H9 (cell line): Measurements from ENCODE around the gene COQ8B. TPM values are rescaled to one million over a fixed set of nuclear protein-coding genes. Genes with fewer than 3 reads are reported as not detected.

Source experiments
- DNase-seq: peaks from one replicate; pipeline ENCODE4 v3.0.0-alpha.2; 2017
- H2AFZ ChIP-seq: one replicate; pipeline ENCODE4 v1.6.1; 2013; ENCODE audit warnings: mild to moderate bottlenecking, low read length, control low read depth, moderate library complexity
- H2AK5ac ChIP-seq: 2 replicates; pipeline ENCODE4 v1.6.1; 2013; ENCODE audit warnings: low read length, control low read depth, mixed read lengths; ENCODE audit not compliant: insufficient read length
- H2BK120ac ChIP-seq: one replicate; pipeline ENCODE4 v1.6.1; 2013; ENCODE audit warnings: low read depth, mild to moderate bottlenecking, low read length, control low read depth, inconsistent platforms; ENCODE audit not compliant: poor library complexity, severe bottlenecking
- H2BK12ac ChIP-seq: 2 replicates; pipeline ENCODE4 v1.6.1; 2013; ENCODE audit warnings: low read length, control low read depth, mixed read lengths, low read depth; ENCODE audit not compliant: insufficient read length
- H2BK15ac ChIP-seq: 2 replicates; pipeline ENCODE4 v1.6.1; 2013; ENCODE audit warnings: low read depth, low read length, control low read depth
- H2BK20ac ChIP-seq: one replicate; pipeline ENCODE4 v1.6.1; 2013; ENCODE audit warnings: low read depth, mild to moderate bottlenecking, low read length, control low read depth, inconsistent platforms; ENCODE audit not compliant: poor library complexity, severe bottlenecking
- H2BK5ac ChIP-seq: 2 replicates; pipeline ENCODE4 v1.6.1; 2013; ENCODE audit warnings: low read length, control low read depth, mixed read lengths; ENCODE audit not compliant: insufficient read length
- H3K14ac ChIP-seq: 2 replicates; pipeline ENCODE4 v1.6.1; 2013; ENCODE audit warnings: low read length, control low read depth; ENCODE audit not compliant: insufficient read depth
- H3K18ac ChIP-seq: 2 replicates; pipeline ENCODE4 v1.6.1; 2013; ENCODE audit warnings: low read depth, mild to moderate bottlenecking, mixed read lengths, low read length, control low read depth; ENCODE audit not compliant: insufficient read length
- H3K23ac ChIP-seq: 2 replicates; pipeline ENCODE4 v1.6.1; 2013; ENCODE audit warnings: low read length, control low read depth, mixed read lengths, low read depth; ENCODE audit not compliant: insufficient read length
- H3K23me2 ChIP-seq: 2 replicates; pipeline ENCODE4 v1.6.1; 2013; ENCODE audit warnings: low read depth, mild to moderate bottlenecking, mixed read lengths, low read length, control low read depth; ENCODE audit not compliant: insufficient read length, poor library complexity, severe bottlenecking
- H3K27ac ChIP-seq: 2 replicates; pipeline ENCODE4 v1.5.1; 2013; ENCODE audit warnings: low read length, control low read depth, mixed read lengths, low read depth; ENCODE audit not compliant: insufficient read length
- H3K27me3 ChIP-seq: 2 replicates; pipeline ENCODE4 v1.6.1; 2013; ENCODE audit warnings: low read length, control low read depth, inconsistent platforms; ENCODE audit not compliant: insufficient read depth
- H3K4ac ChIP-seq: 2 replicates; pipeline ENCODE4 v1.6.1; 2013; ENCODE audit warnings: low read depth, mild to moderate bottlenecking, control low read depth, inconsistent platforms, low read length, moderate library complexity
- H3K4me1 ChIP-seq: 2 replicates; pipeline ENCODE4 v1.6.1; 2013; ENCODE audit warnings: low read length, control low read depth, inconsistent platforms; ENCODE audit not compliant: insufficient read depth
- H3K4me2 ChIP-seq: 2 replicates; pipeline ENCODE4 v1.6.1; 2013; ENCODE audit warnings: low read length, control low read depth, mixed read lengths; ENCODE audit not compliant: insufficient read length, insufficient read depth
- H3K56ac ChIP-seq: 2 replicates; pipeline ENCODE4 v1.6.1; 2013; ENCODE audit warnings: low read depth, mild to moderate bottlenecking, mixed read lengths, low read length, control low read depth; ENCODE audit not compliant: insufficient read length
- H3K79me1 ChIP-seq: 2 replicates; pipeline ENCODE4 v1.6.1; 2013; ENCODE audit warnings: low read depth, mild to moderate bottlenecking, moderate library complexity, low read length, control low read depth, inconsistent platforms; ENCODE audit not compliant: insufficient read depth, poor library complexity, severe bottlenecking
- H3K79me2 ChIP-seq: 2 replicates; pipeline ENCODE4 v1.6.1; 2013; ENCODE audit warnings: low read length, control low read depth, inconsistent platforms; ENCODE audit not compliant: insufficient read depth
- H3K9ac ChIP-seq: 2 replicates; pipeline ENCODE4 v1.6.1; 2013; ENCODE audit warnings: low read length, control low read depth, mixed read lengths; ENCODE audit not compliant: insufficient read length; ENCODE audit errors: extremely low read depth
- H3K9me3 ChIP-seq: one replicate; pipeline ENCODE4 v1.6.1; 2013; ENCODE audit warnings: low read depth, low read length, inconsistent platforms; ENCODE audit not compliant: control insufficient read depth
- H3T11ph ChIP-seq: one replicate; pipeline ENCODE4 v1.6.1; 2013; ENCODE audit warnings: mild to moderate bottlenecking, low read length, control low read depth, inconsistent platforms
- H4K20me1 ChIP-seq: one replicate; pipeline ENCODE4 v1.6.1; 2013; ENCODE audit not compliant: control insufficient read depth, insufficient read length, insufficient read depth
- H4K5ac ChIP-seq: 2 replicates; pipeline ENCODE4 v1.6.1; 2013; ENCODE audit warnings: low read depth, mild to moderate bottlenecking, mixed read lengths, low read length, control low read depth; ENCODE audit not compliant: insufficient read length
- H4K8ac ChIP-seq: replicated peaks from 2 replicates; pipeline ENCODE4 v1.6.1; 2013; ENCODE audit warnings: low read length, control low read depth, mixed read lengths, low read depth; ENCODE audit not compliant: insufficient read length
- H4K91ac ChIP-seq: 2 replicates; pipeline ENCODE4 v1.6.1; 2013; ENCODE audit warnings: low read depth, mild to moderate bottlenecking, moderate library complexity, mixed read lengths, low read length, control low read depth; ENCODE audit not compliant: insufficient read length
- H3K27ac Mint-ChIP-seq, 3 experiments: 2 replicates in 2 of 3; 3 replicates in 1 of 3; pipeline ENCODE4 v1.8.0; 2020 to 2021; ENCODE audit warnings: mixed read lengths in 3 of 3, mild to moderate bottlenecking in 1 of 3, moderate library complexity in 1 of 3
- H3K27me3 Mint-ChIP-seq: 2 replicates; pipeline ENCODE4 v1.8.0; 2021; ENCODE audit warnings: low read depth, mild to moderate bottlenecking, moderate library complexity, mixed read lengths
- H3K36me3 Mint-ChIP-seq, 3 experiments: 2 replicates in 2 of 3; 3 replicates in 1 of 3; pipeline ENCODE4 v1.8.0; 2020 to 2021; ENCODE audit warnings: low read depth in 3 of 3, mixed read lengths in 3 of 3; ENCODE audit not compliant: insufficient read depth in 1 of 3
- H3K4me1 Mint-ChIP-seq, 2 experiments: 2 replicates each; pipeline ENCODE4 v1.8.0; 2020; ENCODE audit warnings: mixed read lengths in 2 of 2
- H3K4me3 Mint-ChIP-seq, 2 experiments: 2 replicates in 1 of 2; 3 replicates in 1 of 2; pipeline ENCODE4 v1.8.0; 2020 to 2021; ENCODE audit warnings: mild to moderate bottlenecking in 2 of 2, mixed read lengths in 2 of 2, moderate library complexity in 1 of 2
- H3K9me3 Mint-ChIP-seq, 2 experiments: 2 replicates in 1 of 2; 3 replicates in 1 of 2; pipeline ENCODE4 v1.8.0; 2020; ENCODE audit warnings: mild to moderate bottlenecking in 2 of 2, mixed read lengths in 2 of 2, moderate library complexity in 1 of 2
- CTCF ChIP-seq: fragments of 200-600 bp; sonication (generic); conservative IDR thresholded peaks from 3 replicates; pipeline ENCODE4 v1.8.0; 2021; ENCODE audit warnings: antibody characterized with exemption, mild to moderate bottlenecking
- WGBS: extraction: QIAGEN DNeasy Blood & Tissue Kit; methylation state at CpG from one replicate; pipeline ENCODE4 v1.1.7; 2013; ENCODE audit warnings: missing lambda C conversion rate, low lambda C conversion rate, mixed read lengths; ENCODE audit not compliant: insufficient read length; ENCODE audit errors: extremely low coverage; 5-methylcytosine and 5-hydroxymethylcytosine counted together
- total RNA-seq: library from RNA; stranded (reverse); gene quantifications from 2 replicates; pipeline ENCODE4 v1.2.1, GENCODE V29; 2021

The COQ8B gene
- total RNA-seq, 1 experiment from 2014 or later = 40.5 TPM

GRCh38 chr19:40735013-40735771 lies 18.5 kb upstream of the COQ8B start:
- H3K9me3 Mint-ChIP-seq = no peaks in the 10 kb centered on the region
- Histone ChIP-seq H3K27me3 (no peaks in the 10 kb centered on the region), H3K56ac (no peak overlapping the region), H3K79me1 (no peaks in the 10 kb centered on the region), H3K18ac (no peak overlapping the region), H2BK20ac (no peak overlapping the region), H3K4me1 (no peaks in the 10 kb centered on the region), H4K20me1 (no peaks in the 10 kb centered on the region), H4K5ac (no peak overlapping the region), H2BK12ac (no peak overlapping the region), H4K91ac (no peak overlapping the region), H3K23me2 (no peaks in the 10 kb centered on the region), H2BK15ac (no peak overlapping the region), H3K14ac (no peak overlapping the region), H2AFZ (no peak overlapping the region), H2BK5ac (no peak overlapping the region), H3K4me2 (no peak overlapping the region), H3K23ac (no peak overlapping the region), H3K4ac (no peak overlapping the region), H4K8ac (no peak overlapping the region), H2AK5ac (no peak overlapping the region), H3K9me3 (no peaks in the 10 kb centered on the region), H3K79me2 (no peaks in the 10 kb centered on the region), H3K9ac (no peak overlapping the region), H2BK120ac (no peak overlapping the region), H3T11ph (no peak overlapping the region), H3K27ac (no peak overlapping the region)
- H3K27ac Mint-ChIP-seq = no peak overlapping the region; a peak in 1 of 7 replicates
- WGBS = no CpG with 5 or more reads among the region's 11 CpGs
- TF ChIP-seq CTCF = no peak
- DNase-seq = no peak
- peaks cover 16 to 73% (median 63%) of the 10 kb centered on the region in 3 experiments; a peak in 6 of 7 replicates for H3K36me3 Mint-ChIP-seq
- no peaks in the 10 kb centered on the region for H3K27me3 Mint-ChIP-seq
- no peaks in the 10 kb centered on the region for H3K4me1 Mint-ChIP-seq
- H3K4me3 Mint-ChIP-seq = no peak overlapping the region
